HG03196 (cell line): ENCODE results near the gene KRIT1.
A peak's percentile ranks its signal among the peaks of the same experiment; 100 is the strongest.
"Not testable (repeated sequence)": the region's sequence is repeated elsewhere in the genome, so short reads cannot be mapped to it uniquely, and the experiment has no call there.

Experiments
- ATAC-seq: cut with Tn5 transposase; IDR thresholded peaks from one replicate; pipeline ENCODE4 v1.9.1; 2021; ENCODE audit not compliant: unreplicated experiment

The KRIT1 gene

DNA sequence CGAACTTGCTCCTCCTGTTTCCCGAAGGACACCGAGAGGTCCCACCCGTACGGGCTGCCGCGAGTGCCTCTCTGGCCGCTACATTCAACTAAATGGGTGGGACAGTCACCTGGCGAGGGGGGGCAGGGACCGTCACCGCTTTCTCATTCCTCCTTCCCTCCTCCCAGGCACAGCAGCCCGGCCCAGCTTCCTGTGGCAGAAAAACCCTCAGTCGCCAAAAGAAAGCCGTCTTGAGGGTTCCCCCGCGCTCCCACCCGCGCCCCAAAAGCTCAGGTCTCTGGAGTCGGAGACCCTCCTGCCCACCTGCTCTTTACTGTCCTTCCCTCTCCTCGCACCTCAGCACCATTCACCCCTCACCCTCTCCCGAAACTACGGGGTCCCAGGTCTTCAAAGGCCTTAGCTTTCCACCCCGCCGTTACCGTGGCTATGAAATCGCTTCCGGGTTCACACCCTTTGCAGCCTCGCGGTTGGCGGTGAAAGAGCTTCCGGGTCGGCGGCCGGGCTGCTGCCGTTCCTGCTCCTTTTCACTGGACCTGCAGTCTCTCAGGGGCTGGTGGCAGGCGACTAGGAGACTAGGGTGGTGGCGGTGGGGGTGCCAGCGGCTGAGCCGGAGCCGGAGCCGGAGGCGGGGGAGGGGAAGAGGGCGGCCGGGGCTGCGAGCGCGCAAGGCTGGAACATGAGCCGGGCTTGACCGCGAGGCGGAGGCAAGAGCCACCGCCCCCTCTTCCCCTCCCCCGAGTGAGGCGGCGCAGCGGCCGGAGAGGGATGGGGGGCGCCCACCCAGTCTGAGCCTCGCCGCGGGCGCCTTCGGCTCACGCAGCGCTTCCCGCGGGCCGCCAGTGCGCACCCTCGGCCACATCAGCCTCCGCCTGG lies at the start of gene KRIT1, which contains the start of gene ANKIB1:
Gene KRIT1 (minus strand): TSS at position 428 of the 873 bp plus-strand sequence. CDS start 3,779 bp downstream, outside the sequence.
Gene ANKIB1 (plus strand): TSS at position 488 of the 873 bp plus-strand sequence. CDS start 49,005 bp downstream, outside the sequence.
- peak; percentile 74 for ATAC-seq

DNA sequence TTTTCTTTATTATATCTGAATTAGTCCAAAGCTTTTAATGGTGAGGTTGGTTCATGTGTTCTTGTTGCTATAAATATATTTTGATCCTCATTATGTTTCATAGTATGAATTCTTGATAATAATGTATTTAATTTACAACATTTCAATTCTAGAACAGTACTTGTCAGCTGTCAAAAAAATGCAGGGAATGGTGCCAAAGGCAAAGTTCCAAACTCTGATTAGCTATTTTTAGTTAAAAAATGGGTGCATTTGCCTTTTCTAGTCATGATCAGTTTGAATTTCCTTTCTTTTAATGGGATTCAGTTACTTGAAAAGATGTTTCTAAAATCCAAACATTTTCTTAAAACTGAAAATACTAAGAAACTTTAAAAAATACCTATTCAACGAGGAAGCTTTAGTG lies 49.7 kb upstream of the KRIT1 start:
- no peak for ATAC-seq

DNA sequence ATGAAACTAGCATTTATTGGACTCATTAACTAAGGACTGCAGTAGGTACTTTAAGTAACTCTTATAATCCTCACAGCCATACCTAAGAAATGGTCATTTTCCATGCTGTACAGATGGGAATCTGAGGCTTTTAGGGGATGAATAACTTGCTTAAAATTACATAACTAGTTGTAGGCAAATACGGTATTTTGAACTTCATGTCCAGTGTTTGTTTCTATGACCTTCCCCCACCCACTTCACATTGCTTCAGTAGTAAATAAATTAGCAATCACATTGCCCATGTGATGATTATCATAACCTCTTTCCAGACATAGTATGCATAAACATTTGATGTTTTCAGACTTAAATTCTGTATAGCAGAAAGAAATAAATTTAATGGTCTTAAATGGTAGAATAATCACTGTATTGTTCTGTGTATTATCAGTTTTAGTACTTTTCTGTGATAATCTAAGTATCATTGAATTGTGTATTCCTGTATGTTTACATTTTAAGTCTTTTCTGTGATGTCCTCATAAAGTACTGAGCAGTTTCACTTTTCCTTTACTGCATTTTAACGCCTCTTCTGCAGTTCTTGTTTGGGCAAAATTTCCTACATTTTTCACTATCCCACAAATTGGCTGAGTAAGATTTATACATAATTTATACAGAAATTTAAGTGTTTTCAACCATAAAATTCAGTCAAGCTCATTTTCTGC lies 48.3 kb upstream of the KRIT1 start:
- ATAC-seq, result no peak

DNA sequence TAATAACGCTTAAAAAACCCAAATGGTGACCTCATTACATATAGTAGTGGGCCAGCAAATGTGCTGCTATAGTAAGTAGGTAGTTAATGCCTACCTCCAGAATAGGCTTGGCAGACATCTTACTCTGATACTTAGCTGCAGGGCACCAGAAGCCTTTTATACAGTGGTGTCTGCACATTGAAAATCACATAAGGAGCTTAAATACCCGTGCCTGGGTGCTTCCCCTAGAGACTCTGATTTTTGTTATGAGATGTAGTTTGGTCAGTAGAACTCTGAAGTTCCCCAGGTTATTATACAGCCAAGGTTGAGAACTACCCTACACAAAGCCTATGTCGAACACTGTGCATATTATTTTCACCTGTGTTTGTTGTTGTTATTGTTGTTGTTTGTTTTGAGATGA lies 47.3 kb upstream of the KRIT1 start:
- no peak for ATAC-seq

DNA sequence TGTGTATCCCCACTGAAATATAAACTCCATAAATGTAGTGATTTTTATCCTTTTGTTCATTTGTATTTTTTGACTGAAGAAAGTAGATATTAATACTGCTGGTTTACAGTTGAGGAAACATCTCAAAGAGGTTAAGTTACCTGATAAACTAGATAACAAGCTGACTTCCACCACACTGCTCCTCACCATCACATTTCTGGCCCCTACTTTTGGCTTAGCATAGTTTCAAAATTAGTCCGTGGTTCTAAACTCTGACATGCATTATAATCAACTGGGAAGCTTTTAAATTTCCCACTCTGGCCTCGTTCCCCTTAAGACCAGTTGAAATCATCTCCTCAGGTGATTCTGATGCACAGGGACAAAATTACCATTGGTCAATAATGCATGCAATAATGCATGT lies 43.6 kb upstream of the KRIT1 start:
- ATAC-seq, result no peak

DNA sequence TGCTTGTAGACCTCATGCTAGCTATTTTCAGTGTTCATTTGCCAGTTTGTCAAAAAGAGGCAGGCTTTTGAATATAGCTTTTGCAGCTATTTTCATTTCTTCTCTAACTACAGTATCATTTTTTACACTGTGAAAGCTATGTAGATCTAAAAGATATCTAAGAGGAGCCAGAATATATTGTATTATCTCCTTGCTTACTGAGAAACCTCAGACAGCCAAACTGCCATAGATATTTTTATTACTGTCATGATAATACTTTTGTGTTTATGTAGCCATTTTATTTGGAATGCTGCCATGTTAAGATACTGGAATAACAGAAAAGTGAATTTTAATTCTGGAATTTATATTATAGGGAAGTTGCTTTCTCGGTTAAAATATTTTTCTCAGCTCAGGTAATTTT lies 37.2 kb upstream of the KRIT1 start:
- no peak for ATAC-seq

DNA sequence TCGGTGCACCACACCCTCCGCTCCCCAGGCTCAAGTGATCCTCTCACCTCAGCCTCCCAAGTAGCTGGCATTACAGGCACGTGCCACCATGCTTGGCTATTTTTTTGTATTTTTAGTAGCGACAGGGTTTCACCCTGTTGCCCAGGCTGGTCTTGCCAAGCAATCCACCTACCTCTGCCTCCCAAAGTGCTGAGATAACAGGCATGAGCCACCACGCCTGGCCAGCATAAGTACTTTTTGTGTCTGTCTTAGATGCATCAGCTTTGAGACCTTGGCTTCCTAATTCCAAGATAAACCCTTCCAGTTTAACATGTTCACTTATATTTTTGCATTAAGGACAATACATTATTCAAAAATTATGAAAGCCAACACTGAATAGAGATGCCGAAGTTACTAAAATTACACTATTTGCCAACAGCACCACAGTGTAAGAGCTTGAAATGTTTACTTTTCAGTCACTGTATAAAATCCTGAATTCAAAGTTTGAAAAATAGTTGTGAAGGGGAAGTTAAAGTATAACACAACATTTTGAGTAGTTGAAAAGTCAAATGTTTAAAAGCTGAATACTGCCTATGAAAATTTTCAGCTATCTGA lies 36.6 kb upstream of the KRIT1 start:
- ATAC-seq, result no peak

DNA sequence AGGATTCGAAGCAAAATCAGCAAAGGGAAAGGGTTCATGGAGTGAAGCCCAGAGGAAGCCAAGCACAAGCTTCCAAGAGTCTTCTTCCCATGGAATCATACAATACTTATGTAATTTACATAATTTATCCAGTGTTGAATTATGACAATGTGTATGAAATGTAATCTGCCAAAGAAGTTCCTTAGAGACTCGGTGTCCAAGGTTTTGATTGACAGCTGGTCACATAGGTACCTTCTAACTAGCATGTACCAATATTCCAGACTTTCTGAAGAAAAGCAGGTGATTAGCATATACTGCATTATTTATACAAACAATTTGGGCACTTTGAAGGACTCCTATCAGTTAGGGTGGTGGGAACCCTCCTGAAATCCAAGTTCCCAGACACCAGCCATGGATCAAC lies 35.3 kb upstream of the KRIT1 start:
- no peak for ATAC-seq

DNA sequence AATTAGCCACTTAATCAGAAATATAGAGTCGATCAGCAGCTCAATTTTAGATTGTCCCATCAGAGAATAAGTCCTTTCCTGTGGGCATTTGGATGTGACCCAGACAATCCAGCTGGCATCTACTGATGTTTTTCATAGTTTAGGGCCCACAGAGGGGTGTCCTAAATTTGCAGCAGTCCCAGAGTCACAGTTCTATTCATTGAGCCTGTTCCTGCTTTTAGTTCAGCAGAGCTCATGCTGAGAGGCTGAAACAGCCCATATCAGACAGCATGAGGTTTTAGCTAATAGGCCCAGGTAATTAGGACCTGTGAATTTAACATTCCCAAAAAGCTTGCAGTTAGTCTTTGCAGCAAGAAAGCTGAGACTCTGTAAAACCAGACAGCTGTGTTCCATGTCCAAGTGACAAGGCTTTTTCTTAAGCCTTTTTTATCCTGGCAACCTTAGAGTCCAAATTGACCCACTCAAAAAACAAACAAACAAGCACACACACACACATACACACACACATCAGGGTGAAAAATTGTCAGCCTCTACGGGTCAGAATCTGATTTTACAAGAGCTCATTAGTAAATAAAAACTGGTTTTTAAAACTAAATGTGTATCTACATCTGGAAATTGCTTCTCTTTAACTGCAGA lies 33.8 kb upstream of the KRIT1 start:
- no peak for ATAC-seq

DNA sequence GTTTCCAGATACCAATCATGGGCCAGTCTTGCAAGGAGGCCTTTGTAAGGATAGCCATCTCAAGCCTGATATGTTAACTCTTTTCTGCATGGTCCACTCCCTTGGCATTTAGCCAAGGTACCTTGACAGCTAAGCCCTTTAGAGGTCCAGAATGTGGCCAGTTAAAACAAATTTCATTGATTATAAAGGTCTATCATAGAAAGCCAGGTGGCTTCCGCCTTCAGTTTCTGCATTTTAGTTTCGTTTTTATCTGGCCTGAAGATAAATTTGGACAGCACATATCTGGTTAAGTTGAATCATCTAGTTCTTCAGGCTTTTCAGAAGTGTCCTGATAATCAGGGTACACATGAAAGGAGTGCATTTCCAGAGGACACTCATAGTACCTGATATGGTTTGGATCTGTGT lies 30.7 kb upstream of the KRIT1 start:
- ATAC-seq, result peak; percentile 83

DNA sequence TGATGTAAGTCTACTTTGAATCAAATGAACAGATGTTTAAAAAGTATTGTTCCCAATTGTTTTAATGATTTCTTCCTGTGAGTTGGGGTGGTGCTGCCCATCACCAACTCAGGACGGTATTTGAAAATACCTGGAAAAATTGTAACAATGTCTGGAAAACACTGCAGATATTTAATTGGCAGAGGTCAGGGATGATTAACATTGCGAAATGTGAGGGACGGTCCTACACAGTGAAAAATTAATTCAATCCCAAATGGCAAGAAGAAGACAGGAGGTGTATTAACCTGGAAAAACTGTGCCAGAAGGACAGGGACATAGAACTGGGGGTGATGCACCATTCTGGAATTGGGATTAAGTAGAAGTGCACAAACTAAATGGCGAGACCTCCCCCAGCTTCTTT lies 29.6 kb upstream of the KRIT1 start:
- ATAC-seq, result no peak

DNA sequence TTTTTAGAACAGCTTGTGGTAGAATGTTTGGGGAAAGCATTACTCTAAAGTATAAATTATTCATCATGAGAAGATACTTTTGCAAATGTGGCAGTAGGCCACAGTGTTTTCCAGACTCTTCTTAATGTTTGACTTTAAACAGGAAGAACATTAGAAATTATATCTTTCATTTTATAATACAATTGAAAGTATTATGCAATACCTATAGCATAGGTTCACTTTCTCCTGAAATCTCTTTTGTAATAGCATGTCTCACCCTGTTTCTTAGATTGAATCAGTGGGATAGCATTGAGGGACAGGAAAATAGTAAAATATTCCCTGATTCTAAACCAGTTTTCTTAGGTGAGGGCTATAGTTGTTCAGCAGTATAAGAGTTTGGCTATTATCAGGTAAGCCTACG lies 23.2 kb upstream of the KRIT1 start:
- no peak for ATAC-seq

DNA sequence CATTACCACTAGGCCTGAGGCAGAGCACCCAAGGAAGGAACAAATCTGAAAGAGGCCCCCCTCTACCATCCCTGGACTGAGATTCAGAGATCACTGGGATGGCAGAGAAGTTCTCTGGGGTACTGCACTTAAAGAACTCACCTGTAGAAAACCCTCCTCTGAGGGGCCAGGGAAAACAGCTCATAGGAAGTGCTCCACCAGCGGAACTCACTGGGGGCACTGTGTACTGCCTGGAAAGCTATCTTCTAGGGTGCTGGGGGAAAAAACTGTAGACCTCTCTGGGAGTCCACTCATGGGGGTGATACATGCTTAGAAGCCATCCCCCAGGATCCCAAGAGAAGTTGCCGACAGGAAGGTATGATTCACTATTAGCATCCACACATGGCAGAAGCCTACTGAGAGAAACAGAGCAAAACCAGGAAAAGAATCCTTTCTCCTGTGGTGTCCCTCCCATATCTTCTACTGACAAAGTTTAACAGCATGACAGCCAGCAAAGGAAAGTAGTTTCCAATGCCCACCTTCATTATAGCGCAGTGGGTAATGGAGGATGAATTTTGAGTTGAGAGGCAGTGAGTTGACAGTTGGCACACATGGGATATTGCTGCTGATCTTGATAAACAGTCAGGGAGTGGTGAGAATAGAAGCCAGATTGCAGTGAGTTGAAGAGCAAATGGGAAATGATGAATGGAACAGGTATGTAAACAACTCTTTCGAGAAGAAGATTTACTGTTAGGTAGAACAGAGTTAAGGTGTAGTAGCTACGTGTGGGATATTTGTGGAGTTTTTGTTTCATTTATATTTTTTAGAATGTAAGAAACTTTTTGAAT lies 20.9 kb upstream of the KRIT1 start:
- no peak for ATAC-seq

DNA sequence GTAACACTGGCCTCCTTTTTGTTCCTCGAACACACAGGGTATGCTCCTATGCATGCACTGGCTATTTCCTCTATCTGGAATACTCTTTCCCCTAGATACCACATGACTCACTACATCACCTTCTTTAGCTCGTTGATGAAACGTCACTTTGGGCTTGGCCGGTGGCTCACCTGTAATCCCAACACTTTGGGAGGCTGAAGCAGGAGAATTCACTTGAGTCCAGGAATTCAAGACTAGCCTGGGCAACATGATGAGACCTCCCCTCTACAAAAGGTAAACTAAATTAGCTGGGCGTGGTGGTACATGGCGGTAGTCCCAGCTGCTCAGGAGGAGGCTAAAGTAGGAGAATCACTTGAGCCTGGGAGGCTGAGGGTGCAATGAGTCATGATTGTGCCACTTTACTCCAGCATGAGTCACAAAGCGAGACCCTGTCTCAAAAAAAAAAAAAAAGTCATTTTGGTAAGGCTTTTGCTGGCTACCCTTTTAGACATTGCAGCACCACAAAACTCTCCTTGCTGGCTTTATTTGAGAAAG lies 14.6 kb upstream of the KRIT1 start:
- no peak for ATAC-seq

DNA sequence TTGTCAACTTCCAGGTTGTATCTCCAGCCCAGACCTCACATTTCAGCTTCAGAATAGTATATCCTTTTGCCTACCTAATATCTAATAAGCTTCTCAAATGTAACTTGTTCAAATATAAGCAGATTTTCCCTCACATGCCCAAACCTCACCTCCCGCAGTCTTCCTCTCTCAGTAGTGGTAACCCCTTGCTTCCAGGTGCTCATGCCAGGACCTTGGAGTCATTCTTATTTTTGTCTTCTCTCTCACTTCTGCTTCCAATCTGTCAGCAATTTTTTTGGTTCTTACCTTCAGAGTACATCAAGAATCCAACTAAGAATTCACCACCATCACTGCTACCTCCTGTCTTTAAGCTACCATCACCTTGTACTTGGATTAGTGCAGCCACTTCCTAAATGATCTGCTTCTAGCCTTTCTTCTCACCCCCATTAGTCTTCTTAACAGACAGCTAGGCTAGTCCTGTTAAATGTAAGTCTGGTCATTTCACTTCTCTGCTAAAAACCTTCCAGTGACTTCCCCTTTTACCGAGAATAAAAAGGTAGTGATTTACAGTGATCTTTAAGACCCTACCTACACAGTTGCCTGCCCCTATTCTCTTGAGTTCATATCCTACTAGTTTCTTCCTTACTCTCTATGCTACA lies 14.0 kb upstream of the KRIT1 start:
- ATAC-seq, result no peak

DNA sequence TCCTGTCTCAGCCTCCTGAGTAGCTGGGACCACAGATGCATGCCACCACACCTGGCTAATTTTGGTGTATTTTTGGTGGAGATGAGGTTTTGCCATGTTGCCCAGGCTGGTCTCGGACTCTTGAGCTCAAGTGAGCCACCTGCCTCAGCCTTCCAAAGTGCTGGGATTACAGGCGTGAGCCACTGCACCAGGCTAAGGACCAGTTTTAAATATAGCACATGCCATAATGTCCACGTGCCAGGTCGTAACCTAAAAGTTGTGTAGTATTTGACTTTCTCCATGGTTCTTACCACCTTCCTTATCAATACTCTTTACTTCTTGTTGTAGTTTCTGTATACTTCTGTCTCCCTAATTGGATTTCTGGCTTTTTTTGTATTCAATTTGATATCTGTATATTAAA lies 13.3 kb upstream of the KRIT1 start:
- ATAC-seq, result no peak

DNA sequence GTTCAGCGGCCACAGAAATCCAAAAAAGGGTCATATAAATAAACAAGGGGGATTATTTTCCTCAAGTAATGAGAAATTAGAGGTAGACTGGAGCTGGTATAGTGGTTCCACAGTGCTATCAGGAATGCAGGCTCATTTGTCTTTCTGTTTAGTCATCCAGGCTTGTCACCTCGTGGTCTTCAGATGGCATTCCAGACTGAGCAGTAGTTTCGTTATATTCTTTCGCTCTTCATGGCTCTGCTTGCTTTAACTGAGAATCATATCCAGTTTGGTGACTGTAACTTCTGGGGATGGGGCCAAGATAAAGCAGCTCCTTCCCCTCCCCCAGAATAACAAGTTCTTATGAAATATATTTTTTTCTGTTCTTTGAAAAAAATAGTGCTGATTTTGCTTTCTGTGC lies 9.6 kb upstream of the KRIT1 start:
- ATAC-seq, result no peak

DNA sequence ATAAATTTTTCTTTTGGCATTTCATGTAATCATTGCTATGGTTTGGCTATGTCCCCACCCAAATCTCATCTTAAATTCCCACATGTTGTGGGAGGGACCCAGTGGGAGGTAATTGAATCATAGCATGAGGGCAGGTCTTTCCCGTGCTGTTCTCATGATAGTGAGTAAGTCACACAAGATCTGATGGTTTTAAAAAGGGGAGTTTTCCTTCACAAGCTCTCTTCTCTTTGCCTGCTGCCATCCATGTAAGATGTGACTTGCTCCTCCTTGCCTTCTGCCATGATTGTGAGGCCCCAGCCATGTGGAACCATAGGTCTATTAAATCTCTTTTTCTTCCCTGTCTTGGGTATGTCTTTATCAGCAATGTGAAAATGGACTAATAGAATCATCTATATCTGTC lies 9.1 kb upstream of the KRIT1 start:
- ATAC-seq, result not testable (repeated sequence)

DNA sequence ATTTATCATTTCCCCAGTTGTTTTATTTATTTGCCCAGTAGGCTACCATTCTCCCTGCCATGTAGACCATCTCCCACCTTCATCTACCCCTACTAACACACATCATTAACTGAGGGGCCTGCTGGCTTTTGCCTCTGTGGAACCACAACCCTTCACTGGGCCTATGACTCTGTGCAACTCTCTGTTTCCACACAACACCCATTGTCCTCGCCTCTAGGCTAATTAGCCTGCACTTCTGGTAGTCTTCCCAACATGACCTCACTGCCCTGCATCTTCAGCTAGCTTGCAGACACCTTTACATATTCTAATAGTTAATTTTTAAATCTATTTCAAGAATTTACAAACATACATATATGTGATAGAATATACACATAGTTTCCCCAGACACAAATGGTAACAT lies 7.5 kb upstream of the KRIT1 start:
- ATAC-seq, result no peak

DNA sequence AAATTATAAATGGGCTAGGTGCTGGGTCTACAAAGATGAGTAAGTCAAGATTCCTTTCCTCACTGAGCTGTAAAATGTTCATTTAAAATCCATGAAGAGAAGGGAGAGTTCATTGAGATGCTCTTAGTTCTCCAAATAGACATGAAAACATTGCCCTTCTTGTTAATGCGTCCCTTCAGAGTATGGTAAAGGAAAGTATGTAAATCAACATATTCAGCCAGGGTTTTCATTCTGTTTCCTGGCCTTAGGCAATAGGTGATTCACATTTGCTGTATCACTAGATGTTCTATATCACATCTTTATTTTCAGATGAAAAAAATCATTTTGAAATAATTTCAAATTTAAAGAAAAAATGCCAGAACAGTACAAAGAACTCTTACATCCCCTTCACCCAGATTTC lies 5.5 kb upstream of the KRIT1 start:
- ATAC-seq, result no peak
